ENCODE results near the gene CACNA2D2. TPM values are rescaled to one million over a fixed set of nuclear protein-coding genes. Genes with fewer than 3 reads are reported as not detected.

CACNA2D2 gene
- total RNA-seq, 2 experiments from 2014 or later: 0.78 to 0.95 TPM

- ChIA-PET CTCF (interaction anchor here (0.6 to 2.3 kb wide), 3 partner anchors 11 to 69 kb away, joined by 3 to 9 read pairs (median 4); no protein-coding TSS in a partner anchor), POLR2A (interaction anchor here (1.0 kb wide), 1 partner anchor 10 kb away, joined by 3 read pairs; no protein-coding TSS in a partner anchor)
- Mint-ChIP-seq H3K9me3 (ENCODE audit: insufficient read depth) (no peaks in the 10 kb centered on the region), H3K36me3 (ENCODE audit: low read depth) (no peaks in the 10 kb centered on the region), H3K4me1 (ENCODE audit: low read depth) (peaks cover 17% of the 10 kb centered on the region), H3K27ac (no peak overlapping the region), H3K4me3 (no peak overlapping the region), H3K27me3 (ENCODE audit: low read depth) (no peaks in the 10 kb centered on the region)
- ATAC-seq: no peak
- no peak for DNase-seq
These were observed 29.7 kb downstream of the CACNA2D2 start for GRCh38 chr3:50473768-50474167.

- POLR2A ChIA-PET: interaction anchor here (0.6 to 1.0 kb wide), 5 partner anchors 11 to 70 kb away, joined by 3 to 7 read pairs (median 3); no protein-coding TSS in a partner anchor
- ATAC-seq: no peak
- Mint-ChIP-seq H3K4me1 (ENCODE audit: low read depth) (peaks cover 17% of the 10 kb centered on the region), H3K27me3 (ENCODE audit: low read depth) (no peaks in the 10 kb centered on the region), H3K4me3 (no peak overlapping the region), H3K27ac (no peak overlapping the region), H3K36me3 (ENCODE audit: low read depth) (no peaks in the 10 kb centered on the region), H3K9me3 (ENCODE audit: insufficient read depth) (no peaks in the 10 kb centered on the region)
- DNase-seq: no peak
- CTCF ChIA-PET: interaction anchor here (1.0 to 2.3 kb wide), 2 partner anchors 36 to 70 kb away, joined by 3 to 9 read pairs; no protein-coding TSS in a partner anchor
These were observed 30.5 kb downstream of the CACNA2D2 start for GRCh38 chr3:50472958-50473357.

DNA sequence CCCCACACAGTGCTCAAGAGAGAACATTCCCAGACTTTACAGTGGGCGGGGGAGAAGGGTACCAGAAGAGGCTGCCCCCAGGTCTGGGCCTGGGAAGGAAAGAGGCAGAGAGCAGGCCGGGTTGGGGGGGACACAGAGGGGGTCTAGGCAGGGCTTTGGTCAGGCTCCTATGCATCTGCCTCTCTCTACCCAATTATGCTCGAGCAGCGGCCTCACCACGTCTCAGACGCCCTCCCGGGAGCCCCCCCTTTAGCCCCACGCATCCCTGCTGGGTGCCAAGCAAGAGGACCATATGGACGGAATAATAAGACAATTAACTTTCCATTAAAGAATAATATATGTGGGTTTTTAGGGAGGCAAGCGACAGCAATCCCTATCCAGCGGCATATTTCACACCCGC, 32.8 kb downstream of the CACNA2D2 start:
- H3K9me3 Mint-ChIP-seq (ENCODE audit: insufficient read depth): no peaks in the 10 kb centered on the region
- ChIA-PET POLR2A (no interaction called here), CTCF (no interaction called here)
- peaks cover 17% of the 10 kb centered on the region for H3K4me1 Mint-ChIP-seq (ENCODE audit: low read depth)
- no peak overlapping the region for H3K27ac Mint-ChIP-seq
- H3K27me3 Mint-ChIP-seq (ENCODE audit: low read depth): no peaks in the 10 kb centered on the region
- no peak overlapping the region for H3K4me3 Mint-ChIP-seq
- ATAC-seq (no peak), DNase-seq (no peak)
- no peaks in the 10 kb centered on the region for H3K36me3 Mint-ChIP-seq (ENCODE audit: low read depth)

DNA sequence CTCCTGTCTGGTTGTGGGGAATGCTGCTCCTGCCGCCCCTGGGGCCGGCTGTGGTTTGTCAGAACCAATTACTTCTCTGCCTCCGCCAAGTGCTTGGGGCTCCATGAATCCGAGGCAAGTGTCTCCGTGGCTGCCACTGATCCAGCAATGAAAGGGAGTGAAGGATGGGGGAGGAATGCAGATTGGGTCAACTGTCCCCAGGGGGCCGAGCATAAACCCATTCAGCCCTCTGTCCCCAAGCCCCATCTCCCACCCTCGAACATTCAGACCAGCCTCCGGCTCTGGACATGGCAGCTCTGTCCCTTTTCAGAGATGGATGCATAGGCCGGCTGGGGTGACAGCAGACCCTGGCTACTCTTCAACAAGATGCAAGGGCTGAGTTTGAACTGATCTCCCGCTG, 35.5 kb downstream of the CACNA2D2 start:
- CTCF ChIA-PET: no interaction called here
- H3K27ac Mint-ChIP-seq: no peak overlapping the region
- POLR2A ChIA-PET: no interaction called here
- no peak for DNase-seq
- H3K4me3 Mint-ChIP-seq: no peak overlapping the region
- H3K4me1 Mint-ChIP-seq (ENCODE audit: low read depth): peaks cover 12% of the 10 kb centered on the region
- H3K9me3 Mint-ChIP-seq (ENCODE audit: insufficient read depth): no peaks in the 10 kb centered on the region
- no peaks in the 10 kb centered on the region for H3K36me3 Mint-ChIP-seq (ENCODE audit: low read depth)
- no peak for ATAC-seq
- no peaks in the 10 kb centered on the region for H3K27me3 Mint-ChIP-seq (ENCODE audit: low read depth)

- CTCF ChIA-PET: interaction anchor here (2.1 kb wide), 1 partner anchor 75 kb away, joined by 6 read pairs; no protein-coding TSS in a partner anchor
These were observed 37.3 kb downstream of the CACNA2D2 start for GRCh38 chr3:50466177-50466576.

GRCh38 chr3:50464569-50464968, 38.9 kb downstream of the CACNA2D2 start:
- ATAC-seq: no peak
- CTCF ChIA-PET: interaction anchor here (0.8 kb wide), 1 partner anchor 87 kb away, joined by 3 read pairs; no protein-coding TSS in a partner anchor
- Mint-ChIP-seq H3K27ac (no peak overlapping the region), H3K4me3 (no peak overlapping the region), H3K36me3 (ENCODE audit: low read depth) (no peaks in the 10 kb centered on the region), H3K27me3 (ENCODE audit: low read depth) (peaks cover 3% of the 10 kb centered on the region), H3K9me3 (ENCODE audit: insufficient read depth) (no peaks in the 10 kb centered on the region), H3K4me1 (ENCODE audit: low read depth) (peaks cover 5% of the 10 kb centered on the region)
- DNase-seq: no peak
- POLR2A ChIA-PET: no interaction called here

More at GRCh38 chr3:50466177-50466576, 37.3 kb downstream of the CACNA2D2 start:
- POLR2A ChIA-PET: interaction anchor here (0.5 to 1.2 kb wide), 2 partner anchors 116 to 937 kb away, joined by 3 to 4 read pairs; no protein-coding TSS in a partner anchor
- no peaks in the 10 kb centered on the region for H3K9me3 Mint-ChIP-seq (ENCODE audit: insufficient read depth)
- ATAC-seq: peak; percentile 42
- no peak overlapping the region for H3K4me3 Mint-ChIP-seq
- DNase-seq: no peak
- H3K4me1 Mint-ChIP-seq (ENCODE audit: low read depth): peaks cover 5% of the 10 kb centered on the region
- no peak overlapping the region for H3K27ac Mint-ChIP-seq
- no peaks in the 10 kb centered on the region for H3K36me3 Mint-ChIP-seq (ENCODE audit: low read depth)
- H3K27me3 Mint-ChIP-seq (ENCODE audit: low read depth): no peaks in the 10 kb centered on the region

DNA sequence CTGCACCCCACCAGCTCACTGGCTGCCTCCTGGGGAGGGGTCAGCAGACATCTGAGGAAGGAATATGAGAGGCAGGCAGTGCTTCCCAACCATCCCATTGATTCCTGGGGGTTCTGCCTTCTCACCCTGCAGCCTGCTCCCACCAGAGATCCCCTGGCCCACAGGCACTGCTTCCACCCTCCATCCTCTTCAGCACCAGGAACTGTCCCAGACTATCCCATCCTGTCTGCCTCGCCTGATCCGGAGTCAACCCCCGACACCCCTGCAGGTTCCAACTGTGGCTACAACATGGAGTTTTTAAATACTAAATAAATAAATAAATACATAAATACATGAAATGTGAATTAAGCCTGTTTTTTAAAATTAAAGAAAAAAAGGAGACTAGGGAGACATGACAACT, 43.6 kb downstream of the CACNA2D2 start:
- ChIA-PET POLR2A (no interaction called here), CTCF (no interaction called here)
- no peaks in the 10 kb centered on the region for H3K36me3 Mint-ChIP-seq (ENCODE audit: low read depth)
- ATAC-seq (no peak), DNase-seq (no peak)
- no peaks in the 10 kb centered on the region for H3K9me3 Mint-ChIP-seq (ENCODE audit: insufficient read depth)
- peaks cover 8% of the 10 kb centered on the region for H3K27me3 Mint-ChIP-seq (ENCODE audit: low read depth)
- H3K4me1 Mint-ChIP-seq (ENCODE audit: low read depth): peaks cover 5% of the 10 kb centered on the region
- H3K27ac Mint-ChIP-seq: no peak overlapping the region
- no peak overlapping the region for H3K4me3 Mint-ChIP-seq

DNA sequence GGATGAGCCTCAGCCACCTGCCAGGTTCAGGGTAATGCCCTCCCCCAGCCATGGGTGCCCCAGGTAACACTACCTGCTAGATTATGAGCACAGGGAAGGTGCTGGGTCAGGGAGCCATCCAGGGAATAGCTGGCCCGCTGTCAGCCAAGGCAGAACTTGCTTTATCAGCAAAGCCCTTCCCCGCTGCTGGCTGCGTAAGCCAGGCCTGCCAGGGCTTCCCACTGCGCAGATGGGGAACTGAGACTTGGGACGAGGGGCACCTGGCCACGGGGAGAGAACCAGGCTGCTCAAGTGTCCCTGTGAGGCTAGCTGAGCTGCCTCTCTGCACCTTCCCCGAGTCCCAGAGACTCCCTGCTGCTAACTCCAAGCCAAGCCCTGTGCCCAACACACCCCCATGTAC, 45.4 kb downstream of the CACNA2D2 start:
- peaks cover 8% of the 10 kb centered on the region for H3K27me3 Mint-ChIP-seq (ENCODE audit: low read depth)
- no peak overlapping the region for H3K4me3 Mint-ChIP-seq
- H3K27ac Mint-ChIP-seq: no peak overlapping the region
- no peaks in the 10 kb centered on the region for H3K9me3 Mint-ChIP-seq (ENCODE audit: insufficient read depth)
- DNase-seq (no peak), ATAC-seq (no peak)
- ChIA-PET POLR2A (no interaction called here), CTCF (interaction anchor here (1.2 to 1.4 kb wide), 2 partner anchors 55 to 84 kb away, joined by 3 read pairs; no protein-coding TSS in a partner anchor)
- H3K4me1 Mint-ChIP-seq (ENCODE audit: low read depth): peaks cover under 1% of the 10 kb centered on the region
- no peaks in the 10 kb centered on the region for H3K36me3 Mint-ChIP-seq (ENCODE audit: low read depth)

GRCh38 chr3:50455161-50456018, 48.0 kb downstream of the CACNA2D2 start:
- peaks cover 5% of the 10 kb centered on the region for H3K27me3 Mint-ChIP-seq (ENCODE audit: low read depth)
- no peak overlapping the region for H3K4me3 Mint-ChIP-seq
- CTCF ChIA-PET: interaction anchor here (1.1 to 1.4 kb wide), 3 partner anchors 12 to 87 kb away, joined by 3 to 4 read pairs (median 3); no protein-coding TSS in a partner anchor
- no peaks in the 10 kb centered on the region for H3K9me3 Mint-ChIP-seq (ENCODE audit: insufficient read depth)
- ATAC-seq (no peak), DNase-seq (no peak)
- H3K36me3 Mint-ChIP-seq (ENCODE audit: low read depth): no peaks in the 10 kb centered on the region
- no peak overlapping the region for H3K27ac Mint-ChIP-seq
- peaks cover 12% of the 10 kb centered on the region for H3K4me1 Mint-ChIP-seq (ENCODE audit: low read depth)
- POLR2A ChIA-PET: interaction anchor here (0.6 kb wide), 2 partner anchors 17 to 18 kb away, joined by 3 to 7 read pairs; no protein-coding TSS in a partner anchor

DNA sequence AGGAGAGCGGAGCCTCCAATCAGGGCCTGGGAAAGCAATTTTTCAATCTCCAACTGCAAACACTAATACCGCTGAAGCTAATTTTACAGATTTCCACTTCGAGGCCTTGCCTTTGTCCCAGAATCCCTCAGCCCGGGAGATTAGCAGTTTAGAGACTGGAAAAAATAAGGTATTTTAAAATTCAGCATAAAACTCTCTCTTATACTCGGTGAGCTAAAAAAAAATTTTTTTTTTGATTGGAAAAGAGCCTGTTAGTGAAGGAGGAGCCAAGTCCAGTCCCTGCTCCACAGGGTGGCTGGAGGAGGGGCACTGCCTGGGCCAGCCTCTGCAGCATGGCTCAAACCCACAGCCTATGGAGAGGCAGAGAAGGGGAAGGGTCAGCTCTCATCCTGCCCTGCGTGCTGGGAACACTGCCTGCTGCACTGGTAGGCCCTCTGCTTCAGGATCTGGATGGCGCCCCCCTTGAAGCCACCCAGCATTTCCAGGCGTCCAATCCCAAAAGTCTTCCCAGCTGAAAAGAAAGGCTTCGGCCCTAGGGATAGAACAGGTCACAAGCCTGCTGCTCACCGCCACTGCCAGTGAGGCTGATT, 48.9 kb downstream of the CACNA2D2 start:
- no peak for ATAC-seq
- H3K4me1 Mint-ChIP-seq (ENCODE audit: low read depth): peaks cover 20% of the 10 kb centered on the region
- H3K9me3 Mint-ChIP-seq (ENCODE audit: insufficient read depth): no peaks in the 10 kb centered on the region
- no peaks in the 10 kb centered on the region for H3K36me3 Mint-ChIP-seq (ENCODE audit: low read depth)
- POLR2A ChIA-PET: interaction anchor here (0.7 kb wide), 1 partner anchor 14 kb away, joined by 3 read pairs; no protein-coding TSS in a partner anchor
- peaks cover 5% of the 10 kb centered on the region for H3K27me3 Mint-ChIP-seq (ENCODE audit: low read depth)
- no peak overlapping the region for H3K4me3 Mint-ChIP-seq
- no peak for DNase-seq
- H3K27ac Mint-ChIP-seq: no peak overlapping the region
- CTCF ChIA-PET: interaction anchor here (1.1 to 1.4 kb wide), 4 partner anchors 12 to 88 kb away, joined by 3 to 4 read pairs (median 3); no protein-coding TSS in a partner anchor

GRCh38 chr3:50453907-50454306, 49.5 kb downstream of the CACNA2D2 start:
- Mint-ChIP-seq H3K36me3 (ENCODE audit: low read depth) (no peaks in the 10 kb centered on the region), H3K9me3 (ENCODE audit: insufficient read depth) (no peaks in the 10 kb centered on the region), H3K27ac (no peak overlapping the region), H3K27me3 (ENCODE audit: low read depth) (peaks cover 5% of the 10 kb centered on the region), H3K4me3 (no peak overlapping the region), H3K4me1 (ENCODE audit: low read depth) (peaks cover 24% of the 10 kb centered on the region)
- DNase-seq (no peak), ATAC-seq (no peak)
- POLR2A ChIA-PET: interaction anchor here (0.7 kb wide), 1 partner anchor 13 kb away, joined by 3 read pairs; no protein-coding TSS in a partner anchor
- CTCF ChIA-PET: interaction anchor here (1.1 kb wide), 1 partner anchor 17 kb away, joined by 3 read pairs; no protein-coding TSS in a partner anchor
